ENCODE data around the gene FCHSD2. TPM values are rescaled to one million over a fixed set of nuclear protein-coding genes. Genes with fewer than 3 reads are reported as not detected.

FCHSD2 gene
- total RNA-seq, 1 donor from 2014 or later: 22.2 TPM

DNA sequence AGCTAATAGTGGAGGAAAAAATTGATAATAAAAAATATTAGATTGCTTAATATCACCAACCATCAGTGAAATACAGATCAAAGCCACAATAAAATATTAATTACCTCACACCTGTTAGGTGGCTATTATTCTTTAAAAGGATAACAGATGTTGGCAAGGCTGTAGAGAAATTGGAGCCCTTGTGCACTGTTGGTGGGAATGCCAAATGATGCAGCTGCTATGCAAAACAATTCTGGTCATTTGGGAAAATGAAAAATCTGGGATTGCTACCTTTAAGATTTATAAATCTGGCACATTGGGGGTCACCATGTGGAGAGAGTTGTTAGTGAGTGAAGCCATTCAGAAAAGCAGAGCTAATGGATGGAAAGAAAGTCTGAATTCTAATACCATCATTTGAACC is 143.4 kb downstream of the FCHSD2 start:
- Histone ChIP-seq H4K20me1 (ENCODE audit: low read depth) (no peaks in the 10 kb centered on the region), H2AFZ (replicated peaks) (no peak overlapping the region), H3K27me3 (no peaks in the 10 kb centered on the region), H3K4me2 (no peak overlapping the region), H3K79me2 (ENCODE audit: low read depth) (no peaks in the 10 kb centered on the region), H3K9me3 (ENCODE audit: low read depth) (no peaks in the 10 kb centered on the region), H3K4me1 (no peaks in the 10 kb centered on the region), H3F3A (ENCODE audit: low read depth) (no peaks in the 10 kb centered on the region), H3K36me3 (no peaks in the 10 kb centered on the region), H3K9ac (no peak overlapping the region), H3K4me3 (no peak overlapping the region), H3K27ac (no peak overlapping the region)
- Mint-ChIP-seq H3K4me1 (no peaks in the 10 kb centered on the region), H3K9me3 (no peaks in the 10 kb centered on the region), H3K27me3 (ENCODE audit: insufficient read depth, low read depth) (no peaks in the 10 kb centered on the region), H3K36me3 (peaks cover 14% of the 10 kb centered on the region), H3K27ac (no peak overlapping the region), H3K4me3 (no peak overlapping the region)
- TF ChIP-seq EZH2phosphoT487 (IDR thresholded peaks at IDR 0.05) (no peak), EZH2 (IDR thresholded peaks at IDR 0.05) (no peak)
- TF ChIP-seq, protein P1, sequence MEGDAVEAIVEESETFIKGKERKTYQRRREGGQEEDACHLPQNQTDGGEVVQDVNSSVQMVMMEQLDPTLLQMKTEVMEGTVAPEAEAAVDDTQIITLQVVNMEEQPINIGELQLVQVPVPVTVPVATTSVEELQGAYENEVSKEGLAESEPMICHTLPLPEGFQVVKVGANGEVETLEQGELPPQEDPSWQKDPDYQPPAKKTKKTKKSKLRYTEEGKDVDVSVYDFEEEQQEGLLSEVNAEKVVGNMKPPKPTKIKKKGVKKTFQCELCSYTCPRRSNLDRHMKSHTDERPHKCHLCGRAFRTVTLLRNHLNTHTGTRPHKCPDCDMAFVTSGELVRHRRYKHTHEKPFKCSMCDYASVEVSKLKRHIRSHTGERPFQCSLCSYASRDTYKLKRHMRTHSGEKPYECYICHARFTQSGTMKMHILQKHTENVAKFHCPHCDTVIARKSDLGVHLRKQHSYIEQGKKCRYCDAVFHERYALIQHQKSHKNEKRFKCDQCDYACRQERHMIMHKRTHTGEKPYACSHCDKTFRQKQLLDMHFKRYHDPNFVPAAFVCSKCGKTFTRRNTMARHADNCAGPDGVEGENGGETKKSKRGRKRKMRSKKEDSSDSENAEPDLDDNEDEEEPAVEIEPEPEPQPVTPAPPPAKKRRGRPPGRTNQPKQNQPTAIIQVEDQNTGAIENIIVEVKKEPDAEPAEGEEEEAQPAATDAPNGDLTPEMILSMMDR (IDR thresholded peaks at IDR 0.05): no peak
- DNase-seq (ENCODE audit: low spot score): no peak

- TF ChIP-seq EZH2 (IDR thresholded peaks at IDR 0.05) (no peak), EZH2phosphoT487 (IDR thresholded peaks at IDR 0.05) (no peak)
- TF ChIP-seq, protein P1 (IDR thresholded peaks at IDR 0.05): no peak
- no peak overlapping the region for H3K4me3 ChIP-seq
- H3K36me3 Mint-ChIP-seq: peaks cover 10% of the 10 kb centered on the region
- no peak overlapping the region for H3K27ac Mint-ChIP-seq
- no peaks in the 10 kb centered on the region for H3K36me3 ChIP-seq
- H3K9me3 ChIP-seq (ENCODE audit: low read depth): no peaks in the 10 kb centered on the region
- H3K27ac ChIP-seq: no peak overlapping the region
- H3K9me3 Mint-ChIP-seq: peaks cover 3% of the 10 kb centered on the region
- no peaks in the 10 kb centered on the region for H3K27me3 ChIP-seq
- no peaks in the 10 kb centered on the region for H3F3A ChIP-seq (ENCODE audit: low read depth)
- no peaks in the 10 kb centered on the region for H3K27me3 Mint-ChIP-seq (ENCODE audit: insufficient read depth, low read depth)
- H3K4me3 Mint-ChIP-seq: no peak overlapping the region
- H3K4me2 ChIP-seq: no peak overlapping the region
- H3K4me1 ChIP-seq: no peaks in the 10 kb centered on the region
- DNase-seq (ENCODE audit: low spot score): no peak
- H3K4me1 Mint-ChIP-seq: no peaks in the 10 kb centered on the region
- H4K20me1 ChIP-seq (ENCODE audit: low read depth): no peaks in the 10 kb centered on the region
- no peak overlapping the region for H3K9ac ChIP-seq
- H3K79me2 ChIP-seq (ENCODE audit: low read depth): no peaks in the 10 kb centered on the region
- H2AFZ ChIP-seq (replicated peaks): no peak overlapping the region
Measured at GRCh38 chr11:72996959-72997358, 145.2 kb downstream of the FCHSD2 start.

DNA sequence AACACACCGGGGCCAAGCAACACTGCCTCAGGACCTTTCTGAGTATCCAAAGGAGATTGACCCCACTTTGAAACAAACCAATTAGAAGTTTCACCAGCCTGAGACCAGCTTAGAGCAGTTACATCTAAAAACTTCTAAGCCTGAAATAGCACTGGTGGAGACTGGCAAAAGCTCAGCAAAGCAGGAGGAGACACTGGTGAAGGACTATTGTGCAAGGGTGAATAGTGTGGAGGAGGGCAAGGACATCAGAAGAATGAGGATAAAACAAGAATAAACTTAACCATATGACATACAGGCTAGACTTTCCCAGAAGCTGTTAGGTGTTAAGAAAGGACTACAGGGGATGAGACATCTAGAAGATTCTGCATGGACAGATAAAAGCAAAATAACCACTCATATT is 152.4 kb downstream of the FCHSD2 start:
- Histone ChIP-seq H3K4me3 (no peak overlapping the region), H3K36me3 (no peaks in the 10 kb centered on the region), H2AFZ (replicated peaks) (no peak overlapping the region), H3K9ac (no peak overlapping the region), H3K9me3 (ENCODE audit: low read depth) (no peaks in the 10 kb centered on the region), H3K4me1 (peaks cover 6% of the 10 kb centered on the region), H3F3A (ENCODE audit: low read depth) (no peaks in the 10 kb centered on the region), H3K4me2 (no peak overlapping the region), H4K20me1 (ENCODE audit: low read depth) (peaks cover 5% of the 10 kb centered on the region), H3K27ac (no peak overlapping the region), H3K27me3 (no peaks in the 10 kb centered on the region), H3K79me2 (ENCODE audit: low read depth) (no peaks in the 10 kb centered on the region)
- Mint-ChIP-seq H3K36me3 (peaks cover 11% of the 10 kb centered on the region), H3K27me3 (ENCODE audit: insufficient read depth, low read depth) (no peaks in the 10 kb centered on the region), H3K9me3 (peaks cover 3% of the 10 kb centered on the region), H3K4me3 (no peak overlapping the region), H3K27ac (no peak overlapping the region), H3K4me1 (peaks cover 3% of the 10 kb centered on the region)
- no peak for DNase-seq (ENCODE audit: low spot score)
- TF ChIP-seq EZH2phosphoT487 (IDR thresholded peaks at IDR 0.05) (no peak), EZH2 (IDR thresholded peaks at IDR 0.05) (no peak)
- TF ChIP-seq, protein P1 (IDR thresholded peaks at IDR 0.05): no peak
